Measurements from ENCODE around the gene C11orf16. TPM values are rescaled to one million over a fixed set of nuclear protein-coding genes. Genes with fewer than 3 reads are reported as not detected.

The C11orf16 gene
- total RNA-seq, 2 experiments from 2014 or later: not detected

DNA sequence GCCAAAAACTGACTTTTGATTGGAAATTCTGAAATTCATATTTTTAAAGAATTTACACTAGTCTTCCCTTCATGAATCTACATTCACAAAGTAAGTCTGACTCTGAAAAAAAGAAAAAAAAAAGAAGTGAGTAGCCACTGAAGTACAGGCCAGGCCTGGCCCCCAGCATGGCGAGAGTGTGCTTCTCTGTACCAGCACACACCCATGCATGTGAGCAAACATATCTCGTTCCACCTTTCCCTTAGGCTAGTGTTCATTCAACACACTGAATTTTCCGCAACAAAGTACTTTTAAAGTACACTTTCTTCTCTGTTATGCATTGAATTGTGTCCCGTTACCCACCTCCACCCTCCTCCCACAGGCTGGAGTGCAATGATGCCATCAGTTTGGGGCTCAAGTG is 4.5 kb downstream of the C11orf16 start:
- DNase-seq (no peak), ATAC-seq (ENCODE audit: low read depth) (no peak)
- H3K27me3 Mint-ChIP-seq: no peaks in the 10 kb centered on the region
- H3K4me3 Mint-ChIP-seq: no peak overlapping the region
- no peak overlapping the region for H3K27ac Mint-ChIP-seq
- H3K36me3 Mint-ChIP-seq: peaks cover 3% of the 10 kb centered on the region
- no peaks in the 10 kb centered on the region for H3K9me3 Mint-ChIP-seq
- H3K4me1 Mint-ChIP-seq: no peaks in the 10 kb centered on the region
- POLR2A ChIA-PET: no interaction called here

DNA sequence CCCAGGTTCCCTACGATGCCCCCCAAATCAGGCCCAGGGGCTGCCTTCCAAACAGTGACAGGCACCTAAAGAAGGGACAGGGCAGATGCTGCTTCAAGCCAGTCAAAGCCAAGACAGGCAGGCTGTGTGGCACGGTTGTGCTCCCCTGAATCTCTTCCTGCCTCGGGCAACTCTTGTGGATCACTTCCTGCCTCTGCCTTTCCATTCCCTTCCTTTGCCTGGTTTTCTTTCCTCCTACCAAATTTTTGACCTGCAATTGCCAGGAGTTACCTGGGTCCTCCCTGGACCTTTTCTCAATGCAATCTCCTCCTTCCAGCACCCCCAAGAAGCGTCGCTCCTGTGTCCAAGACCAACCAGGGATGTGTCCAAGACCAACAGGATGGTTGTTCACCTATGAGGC is 5.5 kb downstream of the C11orf16 start:
- Mint-ChIP-seq H3K9me3 (no peaks in the 10 kb centered on the region), H3K4me1 (no peaks in the 10 kb centered on the region), H3K27me3 (no peaks in the 10 kb centered on the region), H3K27ac (peak overlapping the region; percentile 46), H3K4me3 (no peak overlapping the region), H3K36me3 (peaks cover 3% of the 10 kb centered on the region)
- DNase-seq (no peak), ATAC-seq (ENCODE audit: low read depth) (no peak)
- POLR2A ChIA-PET: no interaction called here

DNA sequence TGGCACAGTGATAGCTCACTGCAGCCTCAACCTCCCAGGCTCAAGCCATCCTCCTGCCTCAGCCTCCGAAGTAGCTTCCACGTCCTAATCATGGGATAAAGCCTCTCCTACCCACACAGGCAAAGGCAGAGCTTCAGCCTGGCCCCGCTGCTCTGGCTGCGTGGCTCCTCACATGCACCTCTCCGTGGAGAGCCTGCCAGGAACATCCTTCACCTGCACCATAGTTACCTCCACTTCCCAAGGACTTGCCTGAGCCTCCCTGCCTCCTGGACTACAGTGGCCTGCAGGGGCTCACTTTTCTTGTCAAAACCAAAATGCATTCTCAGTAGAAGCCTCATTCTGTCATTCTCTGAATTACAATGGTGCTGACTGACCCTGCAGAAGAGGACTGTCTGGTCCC is 6.5 kb downstream of the C11orf16 start:
- H3K9me3 Mint-ChIP-seq: no peaks in the 10 kb centered on the region
- H3K27ac Mint-ChIP-seq: no peak overlapping the region

DNA sequence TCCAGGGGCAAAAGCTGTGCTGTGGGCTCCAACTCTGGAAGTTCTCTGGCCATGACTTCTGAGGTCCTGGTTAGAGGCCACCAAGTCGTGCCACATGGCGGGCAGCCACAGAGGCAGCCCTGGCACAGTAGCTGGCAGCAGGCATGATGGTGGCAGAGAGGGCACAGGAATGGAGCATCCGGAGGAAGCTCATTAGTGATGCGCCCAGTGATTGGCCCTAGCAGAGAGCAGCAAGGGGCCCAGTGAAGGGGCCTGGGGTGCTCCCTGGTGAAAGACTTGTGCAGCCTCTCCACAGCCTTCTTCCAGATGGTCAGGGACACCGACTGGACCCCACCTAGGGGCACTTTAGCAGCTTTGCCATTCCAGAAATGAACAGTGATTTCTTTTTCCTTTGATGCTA is 7.0 kb downstream of the C11orf16 start:
- Mint-ChIP-seq H3K9me3 (no peaks in the 10 kb centered on the region), H3K4me3 (no peak overlapping the region), H3K27ac (no peak overlapping the region), H3K4me1 (no peaks in the 10 kb centered on the region), H3K36me3 (peaks cover 4% of the 10 kb centered on the region), H3K27me3 (no peaks in the 10 kb centered on the region)
- DNase-seq (no peak), ATAC-seq (ENCODE audit: low read depth) (no peak)
- POLR2A ChIA-PET: no interaction called here

More for the DNA sequence above, 6.5 kb downstream of the C11orf16 start:
- H3K4me1 Mint-ChIP-seq: no peaks in the 10 kb centered on the region
- DNase-seq (no peak), ATAC-seq (ENCODE audit: low read depth) (no peak)
- H3K27me3 Mint-ChIP-seq: no peaks in the 10 kb centered on the region
- no peak overlapping the region for H3K4me3 Mint-ChIP-seq
- H3K36me3 Mint-ChIP-seq: peaks cover 4% of the 10 kb centered on the region
- POLR2A ChIA-PET: no interaction called here

DNA sequence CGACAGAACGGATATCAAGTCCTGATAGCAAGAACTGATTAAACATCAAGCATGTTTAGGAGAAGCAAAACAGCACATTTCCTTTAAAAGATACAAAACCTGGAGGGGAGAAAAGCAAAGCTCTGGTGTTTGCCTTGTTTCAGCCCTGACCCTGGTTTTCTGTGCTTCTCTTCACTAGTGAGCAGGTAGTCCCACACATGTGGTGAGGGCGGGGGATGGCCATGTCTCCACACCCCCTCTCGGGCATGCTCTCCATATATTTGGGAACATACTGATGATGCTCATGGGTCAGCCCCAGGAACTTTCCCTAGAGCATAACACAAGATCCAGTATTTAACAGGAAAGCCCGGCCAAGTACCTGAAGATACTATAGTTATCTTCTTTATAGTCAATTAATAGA is 10.1 kb downstream of the C11orf16 start:
- ATAC-seq (ENCODE audit: low read depth) (no peak), DNase-seq (no peak)
- Mint-ChIP-seq H3K27me3 (no peaks in the 10 kb centered on the region), H3K27ac (no peak overlapping the region), H3K4me1 (no peaks in the 10 kb centered on the region), H3K9me3 (no peaks in the 10 kb centered on the region), H3K4me3 (no peak overlapping the region), H3K36me3 (peaks cover 4% of the 10 kb centered on the region)
- POLR2A ChIA-PET: no interaction called here

DNA sequence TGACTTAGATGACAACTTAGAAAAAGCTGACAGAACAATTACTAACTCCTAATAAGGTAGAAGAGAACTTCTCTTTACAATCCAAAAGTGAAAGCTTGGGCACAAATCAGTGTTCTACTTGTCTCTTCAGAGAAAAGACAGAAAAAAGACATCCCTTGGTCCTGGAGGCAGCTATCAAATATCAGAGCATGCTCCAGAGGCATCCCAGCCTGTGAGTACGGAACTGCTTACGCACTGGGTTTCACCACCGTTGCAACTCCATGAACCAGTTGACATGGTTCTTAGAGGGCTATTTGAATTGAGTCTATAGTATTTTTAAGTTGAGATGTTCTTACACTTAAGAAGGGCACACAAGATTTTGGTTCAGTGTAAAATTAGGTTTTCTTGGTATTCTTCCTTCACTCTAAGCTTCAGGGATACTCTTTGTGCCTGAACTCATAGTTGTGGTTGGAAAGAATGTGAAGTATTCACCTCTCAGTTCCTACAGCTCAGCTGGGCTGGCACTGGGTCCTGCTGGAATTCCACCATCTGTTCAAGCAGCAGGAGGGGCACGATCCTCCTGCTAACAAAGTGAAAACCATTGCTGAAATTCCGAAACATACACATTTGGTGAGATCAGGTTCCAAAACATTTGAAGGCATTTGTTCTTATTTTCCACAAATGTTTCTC is 15.5 kb downstream of the C11orf16 start:
- Mint-ChIP-seq H3K4me3 (no peak overlapping the region), H3K9me3 (no peaks in the 10 kb centered on the region), H3K27ac (peak overlapping the region; percentile 36), H3K4me1 (peaks cover 31% of the 10 kb centered on the region), H3K27me3 (no peaks in the 10 kb centered on the region), H3K36me3 (peaks cover 3% of the 10 kb centered on the region)
- ATAC-seq (ENCODE audit: low read depth) (no peak), DNase-seq (no peak)
- POLR2A ChIA-PET: no interaction called here

DNA sequence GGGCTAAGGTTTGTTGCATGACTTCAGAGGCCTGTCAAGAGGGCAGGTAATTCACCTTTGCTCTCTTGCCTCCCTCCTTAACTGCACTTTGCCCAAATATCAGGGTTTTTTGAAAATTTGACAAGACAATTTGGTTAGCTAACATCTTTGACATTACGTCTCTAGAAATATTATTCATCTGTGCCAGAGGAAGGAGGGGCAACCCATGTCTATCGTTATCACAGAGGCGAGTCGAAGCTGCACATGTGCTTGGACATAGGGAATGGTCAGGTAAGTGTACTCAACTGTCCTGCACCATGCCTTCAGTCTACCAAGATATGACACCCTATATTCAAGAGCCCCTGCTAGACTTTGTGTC is 18.1 kb downstream of the C11orf16 start:
- DNase-seq: no peak
- Mint-ChIP-seq H3K4me3 (peak overlapping the region; percentile 77), H3K27me3 (no peaks in the 10 kb centered on the region), H3K36me3 (peaks cover 2% of the 10 kb centered on the region), H3K9me3 (no peaks in the 10 kb centered on the region), H3K4me1 (peaks cover 41% of the 10 kb centered on the region), H3K27ac (peak overlapping the region; percentile 85)
- ATAC-seq (ENCODE audit: low read depth): no peak
- POLR2A ChIA-PET: interaction anchor here (0.6 to 1.6 kb wide), 4 partner anchors 45 to 226 kb away, joined by 3 to 7 read pairs (median 5); partner anchors contain the start of gene TMEM9B

DNA sequence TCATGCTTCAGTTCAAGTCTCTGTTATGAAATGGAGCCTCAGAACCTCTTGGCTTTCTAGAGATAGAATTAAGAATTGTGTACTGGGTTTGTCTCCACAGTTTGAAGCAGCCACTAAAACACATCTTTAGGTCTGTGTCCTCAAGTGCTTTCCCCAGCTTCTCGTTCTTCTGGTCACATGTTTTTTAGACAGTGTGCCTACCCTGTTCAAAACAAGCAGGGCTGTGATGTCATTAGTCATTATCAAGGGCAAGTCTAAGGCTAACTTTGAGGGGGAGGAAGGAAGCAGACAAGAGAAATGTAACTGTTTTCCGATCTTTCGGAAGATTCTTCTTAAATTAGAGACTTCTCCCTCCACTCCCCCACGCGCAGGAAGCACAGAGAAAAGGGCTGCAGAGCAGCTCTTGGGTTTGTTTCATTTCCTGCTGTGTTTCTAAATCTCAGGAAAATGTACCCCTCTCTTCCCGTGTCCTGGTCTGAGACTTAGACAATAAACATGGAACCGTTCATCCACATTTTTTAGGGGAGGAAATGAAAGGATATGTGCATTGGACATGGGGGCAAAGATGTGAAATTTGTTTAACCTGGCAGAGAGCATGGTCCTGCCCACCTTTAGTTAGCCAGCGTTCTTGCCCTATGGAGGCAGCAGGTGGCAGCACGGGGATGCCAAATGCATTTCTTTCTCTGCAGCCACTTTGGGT is 18.6 kb downstream of the C11orf16 start:
- H3K9me3 Mint-ChIP-seq: no peaks in the 10 kb centered on the region
- no peaks in the 10 kb centered on the region for H3K27me3 Mint-ChIP-seq
- H3K27ac Mint-ChIP-seq: peak overlapping the region; percentile 85
- peak overlapping the region; percentile 77 for H3K4me3 Mint-ChIP-seq
- POLR2A ChIA-PET: interaction anchor here (1.2 to 1.6 kb wide), 3 partner anchors 45 to 225 kb away, joined by 3 to 7 read pairs (median 4); partner anchors contain the start of gene TMEM9B
- H3K36me3 Mint-ChIP-seq: peaks cover 2% of the 10 kb centered on the region
- peaks cover 41% of the 10 kb centered on the region for H3K4me1 Mint-ChIP-seq
- ATAC-seq (ENCODE audit: low read depth) (peak; percentile 31), DNase-seq (peak; percentile 60)

DNA sequence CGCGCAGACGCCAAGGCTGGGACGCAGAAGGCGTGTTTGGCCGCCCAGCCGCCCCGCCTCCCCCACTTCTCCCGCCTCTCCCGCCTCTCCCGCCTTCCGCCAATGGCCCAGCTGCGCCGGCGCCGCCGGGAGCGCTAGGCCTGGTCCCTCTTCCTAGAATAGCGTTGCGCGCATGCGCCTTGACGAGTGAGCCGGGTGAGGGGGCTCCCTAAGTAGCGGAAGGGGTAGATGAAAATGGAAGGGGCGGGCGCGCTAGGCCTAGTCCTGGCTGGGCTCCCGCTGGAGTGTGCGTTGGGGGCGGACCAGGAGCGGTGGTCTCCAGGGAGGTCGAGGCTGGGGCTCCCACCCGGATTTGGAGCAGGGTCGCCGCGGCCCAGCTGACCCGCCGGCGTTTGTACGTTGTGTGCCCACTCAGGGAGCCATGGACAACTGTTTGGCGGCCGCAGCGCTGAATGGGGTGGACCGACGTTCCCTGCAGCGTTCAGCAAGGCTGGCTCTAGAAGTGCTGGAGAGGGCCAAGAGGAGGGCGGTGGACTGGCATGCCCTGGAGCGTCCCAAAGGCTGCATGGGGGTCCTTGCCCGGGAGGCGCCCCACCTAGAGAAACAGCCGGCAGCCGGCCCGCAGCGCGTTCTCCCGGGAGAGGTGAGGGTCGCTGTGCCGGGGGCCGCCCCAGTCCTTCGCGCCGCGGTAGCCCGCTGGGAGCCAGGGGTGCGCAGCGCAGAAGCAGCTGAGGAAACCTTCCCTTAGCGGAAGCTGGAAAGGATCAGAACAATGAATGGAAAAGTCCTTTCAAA is 21.5 kb downstream of the C11orf16 start, which contains the start of gene AKIP1:
AKIP1 (plus strand) TSS at position 161 of the 795 bp plus-strand sequence; CDS start at position 422, 261 bp downstream.
- peak; percentile 86 for DNase-seq
- no peaks in the 10 kb centered on the region for H3K9me3 Mint-ChIP-seq
- peak within 1 kb of the TSS; percentile 88 for H3K27ac Mint-ChIP-seq
- H3K4me1 Mint-ChIP-seq: peaks cover 44% of the 10 kb centered on the region
- peaks cover 2% of the 10 kb centered on the region for H3K36me3 Mint-ChIP-seq
- peak; percentile 83 for ATAC-seq (ENCODE audit: low read depth)
- POLR2A ChIA-PET: interaction anchor here (0.7 to 2.3 kb wide), 5 partner anchors 48 to 847 kb away, joined by 3 to 11 read pairs (median 5); partner anchors contain the start of genes RPL27A, TMEM9B and TRIM66
- no peaks in the 10 kb centered on the region for H3K27me3 Mint-ChIP-seq
- peak within 1 kb of the TSS; percentile 93 for H3K4me3 Mint-ChIP-seq

DNA sequence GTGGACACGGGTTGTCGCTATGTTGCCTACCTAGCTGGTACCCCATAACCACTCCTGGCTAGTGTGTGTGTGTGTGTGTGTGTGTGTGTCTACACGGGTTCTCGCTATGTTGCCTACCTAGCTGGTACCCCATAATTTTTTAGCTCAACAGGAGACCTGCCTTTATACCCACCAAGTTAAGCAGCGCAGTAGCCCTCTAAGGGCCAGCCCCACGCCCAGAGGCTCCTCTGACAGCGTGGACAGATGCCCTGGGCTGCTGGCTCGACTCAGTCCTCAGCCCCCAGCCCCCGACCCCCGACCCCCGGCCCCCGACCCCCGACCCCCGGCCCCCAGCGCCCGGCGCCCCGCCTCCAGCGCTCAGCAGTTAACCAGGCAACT is 22.1 kb downstream of the C11orf16 start:
- Mint-ChIP-seq H3K36me3 (no peaks in the 10 kb centered on the region), H3K9me3 (no peaks in the 10 kb centered on the region), H3K27ac (peak overlapping the region; percentile 68), H3K27me3 (no peaks in the 10 kb centered on the region), H3K4me3 (peak overlapping the region; percentile 93), H3K4me1 (peaks cover 41% of the 10 kb centered on the region)
- DNase-seq (no peak), ATAC-seq (ENCODE audit: low read depth) (peak; percentile 17)
- POLR2A ChIA-PET: interaction anchor here (0.7 to 2.3 kb wide), 5 partner anchors 49 to 229 kb away, joined by 3 to 11 read pairs (median 5); partner anchors contain the start of genes RPL27A, TMEM9B and TRIM66

DNA sequence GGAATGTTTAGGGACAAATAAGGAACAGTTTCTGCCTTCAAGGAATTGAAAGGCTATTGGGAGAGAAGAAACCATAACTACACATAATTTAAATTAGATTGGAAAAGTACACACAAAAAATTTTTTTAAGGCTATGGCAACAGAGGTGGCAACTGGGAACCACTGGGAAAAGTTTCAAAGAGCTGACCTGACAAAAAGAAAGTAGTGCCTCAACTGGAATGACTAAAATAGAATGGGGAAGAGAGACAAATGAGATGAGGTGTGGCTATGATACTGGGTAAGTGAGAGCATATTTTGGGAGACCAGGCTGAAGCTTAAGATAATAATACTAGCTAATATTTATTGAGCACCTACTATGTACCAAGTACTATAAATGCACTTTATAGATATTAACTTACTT is 24.6 kb downstream of the C11orf16 start:
- ATAC-seq (ENCODE audit: low read depth) (no peak), DNase-seq (no peak)
- Mint-ChIP-seq H3K27ac (no peak overlapping the region), H3K4me3 (no peak overlapping the region), H3K36me3 (no peaks in the 10 kb centered on the region), H3K9me3 (no peaks in the 10 kb centered on the region), H3K27me3 (peaks cover 4% of the 10 kb centered on the region), H3K4me1 (peaks cover 23% of the 10 kb centered on the region)
- POLR2A ChIA-PET: interaction anchor here (2.2 kb wide), 1 partner anchor 226 kb away, joined by 6 read pairs; the partner anchor contains the start of genes RPL27A and TRIM66

DNA sequence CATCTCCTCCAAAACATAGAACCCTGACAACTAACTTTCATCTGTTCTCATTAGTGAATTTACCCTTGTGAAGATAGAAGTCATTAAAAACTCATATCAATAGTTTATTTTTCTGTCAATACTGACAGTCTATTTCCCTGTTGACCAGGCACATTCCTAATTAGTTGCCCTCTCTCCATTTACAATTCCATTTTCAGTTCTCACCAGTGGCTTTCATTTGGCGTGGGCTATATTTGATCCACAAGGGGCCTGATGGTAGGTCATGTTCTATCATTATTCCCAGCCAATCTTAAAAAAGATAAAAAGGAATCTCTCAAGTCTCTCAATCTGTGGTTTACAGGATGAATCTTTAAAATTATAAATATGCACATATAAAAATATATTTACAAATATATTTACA is 25.6 kb downstream of the C11orf16 start:
- H3K27ac Mint-ChIP-seq: no peak overlapping the region

DNA sequence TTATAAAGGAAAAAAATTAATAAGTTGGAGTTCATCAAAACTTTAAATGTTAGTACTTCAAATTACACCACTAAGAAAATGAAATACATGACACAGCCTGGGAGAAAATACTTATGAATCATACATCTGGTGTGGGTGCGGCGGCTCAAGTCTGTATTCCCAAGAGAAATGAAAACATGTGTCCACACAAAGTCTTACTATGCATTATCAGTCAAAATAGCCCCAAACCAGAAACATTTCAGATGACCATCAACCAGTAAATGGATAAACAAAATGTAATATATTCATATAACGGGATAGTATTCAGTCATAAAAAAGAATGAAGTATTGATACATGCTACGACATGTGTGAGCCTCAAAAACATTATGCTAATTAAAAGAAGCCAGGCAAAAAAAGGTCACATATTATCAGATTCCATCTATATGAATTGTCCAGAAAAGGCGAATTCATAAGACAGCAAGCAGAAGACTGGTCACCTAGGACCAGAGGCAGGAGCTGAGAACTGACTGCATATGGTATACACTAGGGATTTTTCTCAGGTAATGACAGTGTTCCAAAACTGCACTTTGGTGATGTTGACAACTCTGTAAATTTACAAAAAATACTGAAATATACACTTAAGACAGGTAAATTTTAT is 27.1 kb downstream of the C11orf16 start:
- DNase-seq (no peak), ATAC-seq (ENCODE audit: low read depth) (no peak)
- peaks cover 18% of the 10 kb centered on the region for H3K4me1 Mint-ChIP-seq
- peaks cover 8% of the 10 kb centered on the region for H3K9me3 Mint-ChIP-seq
- H3K36me3 Mint-ChIP-seq: peaks cover 4% of the 10 kb centered on the region
- H3K4me3 Mint-ChIP-seq: no peak overlapping the region
- H3K27me3 Mint-ChIP-seq: peaks cover 4% of the 10 kb centered on the region
- H3K27ac Mint-ChIP-seq: no peak overlapping the region
- POLR2A ChIA-PET: no interaction called here

More for the DNA sequence above, 25.6 kb downstream of the C11orf16 start:
- no peak for DNase-seq
- peaks cover 3% of the 10 kb centered on the region for H3K9me3 Mint-ChIP-seq
- H3K4me1 Mint-ChIP-seq: peaks cover 19% of the 10 kb centered on the region
- peaks cover 4% of the 10 kb centered on the region for H3K27me3 Mint-ChIP-seq
- H3K36me3 Mint-ChIP-seq: peaks cover 4% of the 10 kb centered on the region
- no peak for ATAC-seq (ENCODE audit: low read depth)
- no peak overlapping the region for H3K4me3 Mint-ChIP-seq
- POLR2A ChIA-PET: interaction anchor here (2.2 kb wide), 1 partner anchor 225 kb away, joined by 6 read pairs; the partner anchor contains the start of genes RPL27A and TRIM66
